Natural killer cell (primary cell): Measurements from ENCODE around the gene METTL5. TPM values are rescaled to one million over a fixed set of nuclear protein-coding genes. Genes with fewer than 3 reads are reported as not detected.
A peak's percentile ranks its signal among the peaks of the same experiment; 100 is the strongest.

Source experiments
- ATAC-seq, 3 donors: fragments of 150-1000 bp in 2 of 3; fragments of 200-7000 bp in 1 of 3; cut with Tn5 transposase; 1 replicate in 1 of 3; 2 replicates in 2 of 3; pipeline ENCODE4 v1.10.0; 2021; ENCODE audit warnings: mild to moderate bottlenecking in 2 of 3, moderate library complexity in 2 of 3
- DNase-seq, 2 donors: peaks; one replicate each; pipeline versions ENCODE4 v3.0.0 to v3.0.0-alpha.2; 2013 to 2021; ENCODE audit warnings: mixed read lengths in 1 of 2
- H3K27ac ChIP-seq: one replicate; pipeline ENCODE4 v1.5.1; 2013; ENCODE audit warnings: mild to moderate bottlenecking, low read length
- H3K27me3 ChIP-seq: one replicate; pipeline ENCODE4 v1.6.1; 2013; ENCODE audit warnings: low read length; ENCODE audit not compliant: control insufficient read depth, insufficient read depth
- H3K36me3 ChIP-seq: one replicate; pipeline ENCODE4 v1.6.1; 2013; ENCODE audit warnings: low read length; ENCODE audit not compliant: control insufficient read depth, insufficient read depth
- H3K4me1 ChIP-seq: one replicate; pipeline ENCODE4 v1.6.1; 2013; ENCODE audit warnings: low read length; ENCODE audit not compliant: control insufficient read depth, insufficient read depth
- H3K4me3 ChIP-seq: one replicate; pipeline ENCODE4 v1.5.1; 2013; ENCODE audit warnings: low read length
- H3K9me3 ChIP-seq: one replicate; pipeline ENCODE4 v1.6.1; 2013; ENCODE audit warnings: low read length; ENCODE audit not compliant: control insufficient read depth, insufficient read depth
- H3K27ac Mint-ChIP-seq, 2 donors: one replicate each; pipeline ENCODE4 v1.8.0; 2022; ENCODE audit warnings: mild to moderate bottlenecking in 2 of 2, mixed read lengths in 2 of 2, moderate library complexity in 1 of 2
- H3K27me3 Mint-ChIP-seq, 2 donors: one replicate each; pipeline ENCODE4 v1.8.0; 2022; ENCODE audit warnings: low read depth in 2 of 2, mixed read lengths in 2 of 2
- H3K36me3 Mint-ChIP-seq: one replicate; pipeline ENCODE4 v1.8.0; 2022; ENCODE audit warnings: mixed read lengths
- H3K4me1 Mint-ChIP-seq, 2 donors: one replicate each; pipeline ENCODE4 v1.8.0; 2022; ENCODE audit warnings: mixed read lengths in 2 of 2
- H3K4me3 Mint-ChIP-seq: one replicate; pipeline ENCODE4 v1.8.0; 2022; ENCODE audit warnings: mild to moderate bottlenecking, moderate library complexity, mixed read lengths
- H3K9me3 Mint-ChIP-seq, 2 donors: one replicate each; pipeline ENCODE4 v1.8.0; 2022; ENCODE audit warnings: mixed read lengths in 2 of 2
- WGBS: methylation state at CpG from one replicate; pipeline ENCODE4 v1.1.7; 2013; ENCODE audit warnings: missing lambda C conversion rate; ENCODE audit not compliant: insufficient coverage; 5-methylcytosine and 5-hydroxymethylcytosine counted together
- intact Hi-C: fragments of 100-400 bp; cut with micrococcal nuclease; formaldehyde crosslinking; loops from one replicate; pipeline ENCODE4 v1.14.2; 2022
- total RNA-seq, 4 donors: library from RNA; stranded (reverse); fragments of 120-200 nt in 1 of 4; gene quantifications; one replicate each; pipeline versions ENCODE4 v1.2.3 to v1.2.4, GENCODE V29; 2013 to 2022
- TF ChIP-seq, protein P1 (sequence below): fragments of 200-600 bp; IDR thresholded peaks from one replicate; pipeline ENCODE4 v1.8.0; 2022; ENCODE audit warnings: antibody characterized with exemption

The METTL5 gene
- total RNA-seq, 3 donors from 2014 or later (not counting 1 experiment from before 2014, with no cell fraction given): 14.7 to 28.2 (median 21.3) TPM

DNA sequence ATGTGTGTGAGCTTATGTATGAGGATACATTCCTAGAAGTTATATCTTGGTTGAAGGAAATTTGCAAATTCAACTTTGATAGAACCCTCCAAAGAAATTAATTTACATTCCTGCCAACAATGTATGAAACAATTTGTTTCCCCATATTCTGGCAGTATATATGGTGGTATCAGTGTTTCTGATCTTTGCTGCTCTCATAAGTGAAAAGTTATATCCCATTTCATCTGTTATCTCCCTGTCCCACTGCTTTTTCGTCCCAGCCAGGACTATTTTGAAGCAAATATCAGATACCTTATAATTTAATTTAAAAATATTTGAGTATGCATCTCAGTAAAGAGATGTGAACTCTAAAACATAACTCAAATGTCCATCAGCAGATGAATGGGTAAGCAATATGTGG lies 9.7 kb upstream of the METTL5 start:
- WGBS: no CpG with 5 or more reads among the region's 1 CpG
- Histone ChIP-seq H3K4me1 (no peaks in the 10 kb centered on the region), H3K9me3 (no peaks in the 10 kb centered on the region), H3K27ac (no peak overlapping the region), H3K36me3 (peaks cover 5% of the 10 kb centered on the region), H3K4me3 (no peak overlapping the region), H3K27me3 (no peaks in the 10 kb centered on the region)
- Mint-ChIP-seq H3K27me3 (no peaks in the 10 kb centered on the region), H3K36me3 (no peaks in the 10 kb centered on the region), H3K4me1 (peaks cover 42 to 54% of the 10 kb centered on the region in 2 donors), H3K27ac (no peak overlapping the region), H3K9me3 (no peaks in the 10 kb centered on the region), H3K4me3 (no peak overlapping the region)
- ATAC-seq (no peak), DNase-seq (no peak)
- intact Hi-C loops: no loop called here
- TF ChIP-seq, protein P1, sequence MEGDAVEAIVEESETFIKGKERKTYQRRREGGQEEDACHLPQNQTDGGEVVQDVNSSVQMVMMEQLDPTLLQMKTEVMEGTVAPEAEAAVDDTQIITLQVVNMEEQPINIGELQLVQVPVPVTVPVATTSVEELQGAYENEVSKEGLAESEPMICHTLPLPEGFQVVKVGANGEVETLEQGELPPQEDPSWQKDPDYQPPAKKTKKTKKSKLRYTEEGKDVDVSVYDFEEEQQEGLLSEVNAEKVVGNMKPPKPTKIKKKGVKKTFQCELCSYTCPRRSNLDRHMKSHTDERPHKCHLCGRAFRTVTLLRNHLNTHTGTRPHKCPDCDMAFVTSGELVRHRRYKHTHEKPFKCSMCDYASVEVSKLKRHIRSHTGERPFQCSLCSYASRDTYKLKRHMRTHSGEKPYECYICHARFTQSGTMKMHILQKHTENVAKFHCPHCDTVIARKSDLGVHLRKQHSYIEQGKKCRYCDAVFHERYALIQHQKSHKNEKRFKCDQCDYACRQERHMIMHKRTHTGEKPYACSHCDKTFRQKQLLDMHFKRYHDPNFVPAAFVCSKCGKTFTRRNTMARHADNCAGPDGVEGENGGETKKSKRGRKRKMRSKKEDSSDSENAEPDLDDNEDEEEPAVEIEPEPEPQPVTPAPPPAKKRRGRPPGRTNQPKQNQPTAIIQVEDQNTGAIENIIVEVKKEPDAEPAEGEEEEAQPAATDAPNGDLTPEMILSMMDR: no peak

DNA sequence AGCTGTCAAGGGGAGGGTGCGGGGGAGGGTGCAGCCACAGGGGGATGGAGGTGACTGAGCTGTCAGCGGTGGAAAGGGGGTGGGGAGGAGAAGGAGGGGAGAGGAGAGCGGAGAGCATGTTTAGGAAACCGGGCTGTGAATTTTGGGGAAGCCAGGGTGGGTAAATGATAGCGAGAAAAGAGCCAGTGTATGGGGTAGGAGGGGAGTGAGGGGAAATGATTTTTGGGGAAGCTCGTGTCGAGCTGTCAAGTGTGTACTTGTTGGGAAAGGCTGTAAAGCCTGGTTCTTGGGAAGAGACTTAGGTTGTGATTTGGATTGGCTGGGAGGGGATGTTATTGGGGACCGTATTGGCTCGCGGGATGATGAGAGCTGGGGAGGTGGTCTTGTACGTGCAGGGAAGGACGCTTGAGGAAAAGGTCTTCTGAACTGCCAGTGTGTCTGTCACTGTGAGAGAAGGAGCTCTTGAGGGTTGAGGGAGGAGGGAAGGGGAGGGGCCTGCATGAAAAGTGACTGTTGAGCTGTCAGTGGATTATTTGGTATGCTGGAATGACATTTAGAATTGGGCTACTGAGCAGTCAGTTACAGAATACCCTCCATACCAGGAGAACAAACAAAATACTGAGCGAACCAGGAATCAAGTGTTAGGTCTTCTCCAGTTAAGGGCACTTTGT lies 3.6 kb upstream of the METTL5 start:
- H3K36me3 ChIP-seq: peaks cover 5% of the 10 kb centered on the region
- H3K9me3 ChIP-seq: no peaks in the 10 kb centered on the region
- Mint-ChIP-seq H3K4me3 (peak overlapping the region; percentile 96), H3K36me3 (no peaks in the 10 kb centered on the region), H3K4me1 (peaks cover 50 to 59% of the 10 kb centered on the region in 2 donors), H3K27me3 (no peaks in the 10 kb centered on the region), H3K27ac (peak overlapping the region; percentile 84 to 97), H3K9me3 (no peaks in the 10 kb centered on the region)
- DNase-seq (peak in 1 of 2 donors; percentile 64), ATAC-seq (peak; percentile 8 to 34 (median 25))
- 2% methylated on average over 13 of the region's 13 CpGs for whole genome bisulfite sequencing
- intact Hi-C loops: loop anchor here (10.0 kb wide), 2 partner anchors 133 to 243 kb away; partner anchors contain the start of genes CFAP210, PHOSPHO2 and PPIG
- peak overlapping the region; percentile 52 for H3K27ac ChIP-seq
- H3K4me1 ChIP-seq: peaks cover 24% of the 10 kb centered on the region
- no peaks in the 10 kb centered on the region for H3K27me3 ChIP-seq
- peak overlapping the region; percentile 59 for H3K4me3 ChIP-seq
- TF ChIP-seq, protein P1: no peak

DNA sequence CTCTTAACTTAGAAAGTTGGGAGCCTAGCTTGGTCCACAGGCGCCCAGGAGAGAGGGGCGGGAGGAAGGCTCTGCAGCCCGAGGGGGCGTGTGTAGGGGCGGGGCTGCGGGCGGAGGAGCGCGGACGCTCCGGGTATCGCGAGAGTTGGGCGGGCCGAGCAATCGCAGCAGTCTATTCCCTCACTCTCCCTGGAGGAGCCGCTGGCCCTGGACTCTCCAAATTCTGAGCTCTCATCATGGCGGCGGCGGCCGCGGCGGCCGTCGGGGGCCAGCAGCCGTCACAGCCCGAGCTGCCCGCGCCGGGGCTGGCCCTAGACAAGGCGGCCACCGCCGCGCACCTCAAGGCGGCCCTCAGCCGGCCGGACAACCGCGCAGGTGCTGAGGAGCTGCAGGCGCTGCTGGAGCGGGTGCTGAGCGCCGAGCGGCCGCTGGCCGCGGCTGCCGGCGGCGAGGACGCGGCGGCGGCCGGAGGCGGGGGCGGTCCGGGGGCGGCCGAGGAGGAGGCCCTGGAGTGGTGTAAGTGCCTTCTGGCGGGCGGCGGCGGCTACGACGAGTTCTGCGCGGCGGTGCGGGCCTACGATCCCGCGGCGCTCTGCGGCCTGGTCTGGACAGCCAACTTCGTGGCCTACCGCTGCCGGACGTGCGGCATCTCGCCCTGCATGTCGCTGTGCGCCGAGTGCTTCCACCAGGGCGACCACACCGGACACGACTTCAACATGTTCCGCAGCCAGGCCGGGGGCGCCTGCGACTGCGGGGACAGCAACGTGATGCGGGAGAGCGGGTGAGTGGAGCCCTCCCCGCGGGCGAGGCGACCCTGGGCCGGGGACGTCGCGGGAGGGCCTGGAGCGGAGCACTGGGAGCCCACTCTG lies 2.8 kb upstream of the METTL5 start, which contains the start of gene UBR3:
TSS of gene UBR3 (plus strand) at position 183 of the 869 bp plus-strand sequence. CDS start at position 237, 54 bp downstream.
- Histone ChIP-seq H3K9me3 (no peaks in the 10 kb centered on the region), H3K4me1 (peaks cover 28% of the 10 kb centered on the region), H3K27me3 (no peaks in the 10 kb centered on the region), H3K4me3 (peak within 1 kb of the TSS; percentile 59), H3K27ac (peak within 1 kb of the TSS; percentile 52), H3K36me3 (peaks cover 5% of the 10 kb centered on the region)
- ATAC-seq: peak; percentile 82 to 92 (median 86)
- Mint-ChIP-seq H3K27ac (peak within 1 kb of the TSS; percentile 84 to 97), H3K36me3 (no peaks in the 10 kb centered on the region), H3K9me3 (no peaks in the 10 kb centered on the region), H3K4me3 (peak within 1 kb of the TSS; percentile 96), H3K4me1 (peaks cover 53 to 62% of the 10 kb centered on the region in 2 donors), H3K27me3 (no peaks in the 10 kb centered on the region)
- intact Hi-C loops: loop anchor here (10.0 kb wide), 2 partner anchors 133 to 243 kb away; partner anchors contain the start of genes CFAP210, PHOSPHO2 and PPIG
- under 1% methylated on average over 104 of the region's 104 CpGs for WGBS
- TF ChIP-seq, protein P1: no peak
- DNase-seq: peak; percentile 92 to 95
